H1 (cell line): ENCODE measurements around the gene PTTG1IP.

ENCODE experiments used
- BRCA1 ChIP-seq: IDR thresholded peaks from 2 replicates; pipeline ENCODE4 v1.6.1; 2012; ENCODE audit warnings: low read depth, low read length, improper control_type of control experiment
- CEBPB ChIP-seq: IDR thresholded peaks from 2 replicates; pipeline ENCODE4 v1.6.1; 2012; ENCODE audit warnings: low read depth, low read length
- EGR1 ChIP-seq: IDR thresholded peaks from 2 replicates; pipeline ENCODE4 v1.6.1; 2011; ENCODE audit warnings: low read depth, low read length, borderline replicate concordance
- EP300 ChIP-seq, 2 experiments: IDR thresholded peaks; 1 replicate in 1 of 2; 2 replicates in 1 of 2; pipeline ENCODE4 v1.6.1; 2011 to 2012; ENCODE audit warnings: low read depth in 2 of 2, low read length in 2 of 2, mild to moderate bottlenecking in 2 of 2, borderline replicate concordance in 1 of 2, inconsistent platforms in 1 of 2, moderate library complexity in 1 of 2
- EZH2 ChIP-seq: fragments of 200-600 bp; sonication (generic); IDR thresholded peaks from 2 replicates; pipeline ENCODE4 v1.7.1; 2012; ENCODE audit warnings: low read depth, mild to moderate bottlenecking, moderate library complexity, low read length, inconsistent platforms; ENCODE audit not compliant: severe bottlenecking
- KDM1A ChIP-seq: fragments of 200-600, 300-600 bp; sonication (generic); IDR thresholded peaks from 2 replicates; pipeline ENCODE4 v1.7.1; 2016; ENCODE audit warnings: mild to moderate bottlenecking, low read length, borderline replicate concordance
- POLR2AphosphoS5 ChIP-seq: IDR thresholded peaks from 2 replicates; pipeline ENCODE4 v1.6.1; 2011; ENCODE audit warnings: low read depth, low read length
- RAD21 ChIP-seq, 2 experiments: IDR thresholded peaks in 1 of 2; conservative IDR thresholded peaks in 1 of 2; 2 replicates each; pipeline ENCODE4 v1.6.1; 2011; ENCODE audit warnings: low read depth in 2 of 2, low read length in 2 of 2, improper control_type of control experiment in 1 of 2, inconsistent platforms in 1 of 2, mild to moderate bottlenecking in 1 of 2, moderate library complexity in 1 of 2
- SIRT6 ChIP-seq: IDR thresholded peaks from one replicate; pipeline ENCODE4 v1.7.1; 2012; ENCODE audit warnings: low read length, inconsistent platforms
- TAF1 ChIP-seq: IDR thresholded peaks from 2 replicates; pipeline ENCODE4 v1.6.1; 2011; ENCODE audit warnings: mild to moderate bottlenecking, low read depth, low read length
- ZNF274 ChIP-seq: IDR thresholded peaks from 2 replicates; pipeline ENCODE4 v1.7.0; 2012; ENCODE audit warnings: low read length, borderline replicate concordance; ENCODE audit errors: extremely low read depth
- TF ChIP-seq, protein P1 (sequence below), 3 experiments: IDR thresholded peaks; 1 replicate in 2 of 3; 2 replicates in 1 of 3; pipeline versions ENCODE4 v1.5.1 to v1.6.1; 2011; ENCODE audit warnings: low read length in 3 of 3, mild to moderate bottlenecking in 3 of 3, inconsistent platforms in 2 of 3, low read depth in 1 of 3, moderate library complexity in 1 of 3; ENCODE audit not compliant: insufficient read depth in 1 of 3; ENCODE audit errors: control extremely low read depth in 1 of 3

DNA sequence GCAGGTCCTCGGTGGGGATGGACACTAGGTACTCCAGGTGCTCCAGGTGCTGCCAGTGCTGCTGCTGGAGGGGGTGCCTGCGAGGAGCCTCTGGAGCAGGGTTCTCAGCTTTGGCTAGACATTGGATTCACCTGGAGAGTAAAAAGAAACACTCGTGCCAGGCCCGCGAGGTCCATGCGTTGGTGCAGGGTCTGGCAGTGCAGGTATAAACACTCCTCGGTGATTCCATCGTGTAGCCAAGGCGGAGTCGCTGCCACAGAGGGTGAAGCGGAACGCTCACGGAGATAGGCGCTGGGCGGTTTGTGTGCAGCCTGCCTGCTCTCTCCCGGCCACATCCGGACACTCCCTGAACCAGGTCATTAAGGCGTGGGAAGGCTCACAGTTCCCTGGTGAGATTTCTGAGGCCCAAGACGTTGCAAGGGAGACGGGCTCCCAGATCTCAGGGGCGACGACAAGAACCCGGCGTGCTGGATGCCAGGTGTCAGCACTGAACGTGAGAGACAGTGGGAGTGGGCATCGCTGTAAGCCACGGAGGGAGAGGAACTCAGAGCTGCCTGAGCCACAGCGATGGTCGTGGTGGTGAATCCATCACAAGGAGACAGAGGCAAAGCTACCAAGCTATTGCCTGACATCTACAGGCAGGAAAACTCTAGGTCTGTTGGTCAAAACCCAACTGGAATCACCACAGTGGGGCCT is 38.4 kb downstream of the PTTG1IP start:
- TF ChIP-seq EP300 (IDR thresholded peaks at IDR 0.05; ENCODE audit: borderline replicate concordance in 1 of 2, low read depth in 2 of 2, low read length in 2 of 2) (no peak), KDM1A (no peak), RAD21 (IDR thresholded peaks at IDR 0.05 in 1 of 2, conservative IDR thresholded peaks at IDR 0.05 in 1 of 2; ENCODE audit: low read depth in 2 of 2, low read length in 2 of 2) (no peak), BRCA1 (no peak), POLR2AphosphoS5 (no peak), EGR1 (no peak), CEBPB (no peak), SIRT6 (no peak), EZH2 (no peak), TAF1 (no peak), ZNF274 (no peak)
- TF ChIP-seq, protein P1, sequence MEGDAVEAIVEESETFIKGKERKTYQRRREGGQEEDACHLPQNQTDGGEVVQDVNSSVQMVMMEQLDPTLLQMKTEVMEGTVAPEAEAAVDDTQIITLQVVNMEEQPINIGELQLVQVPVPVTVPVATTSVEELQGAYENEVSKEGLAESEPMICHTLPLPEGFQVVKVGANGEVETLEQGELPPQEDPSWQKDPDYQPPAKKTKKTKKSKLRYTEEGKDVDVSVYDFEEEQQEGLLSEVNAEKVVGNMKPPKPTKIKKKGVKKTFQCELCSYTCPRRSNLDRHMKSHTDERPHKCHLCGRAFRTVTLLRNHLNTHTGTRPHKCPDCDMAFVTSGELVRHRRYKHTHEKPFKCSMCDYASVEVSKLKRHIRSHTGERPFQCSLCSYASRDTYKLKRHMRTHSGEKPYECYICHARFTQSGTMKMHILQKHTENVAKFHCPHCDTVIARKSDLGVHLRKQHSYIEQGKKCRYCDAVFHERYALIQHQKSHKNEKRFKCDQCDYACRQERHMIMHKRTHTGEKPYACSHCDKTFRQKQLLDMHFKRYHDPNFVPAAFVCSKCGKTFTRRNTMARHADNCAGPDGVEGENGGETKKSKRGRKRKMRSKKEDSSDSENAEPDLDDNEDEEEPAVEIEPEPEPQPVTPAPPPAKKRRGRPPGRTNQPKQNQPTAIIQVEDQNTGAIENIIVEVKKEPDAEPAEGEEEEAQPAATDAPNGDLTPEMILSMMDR (IDR thresholded peaks at IDR 0.05; ENCODE audit: control extremely low read depth in 1 of 3, insufficient read depth in 1 of 3, low read depth in 1 of 3, low read length in 3 of 3), result no peak
